Hepatocyte (in vitro differentiated cells): Measurements from ENCODE around the gene DZANK1. TPM values are rescaled to one million over a fixed set of nuclear protein-coding genes. Genes with fewer than 3 reads are reported as not detected.

Source experiments
- DNase-seq: peaks from one replicate; pipeline ENCODE4 v3.0.0-alpha.2; 2016; ENCODE audit warnings: low spot score
- H2AFZ ChIP-seq: fragments of 200-600 bp; sonication (generic); 2 replicates; pipeline ENCODE4 v1.6.0; 2016; ENCODE audit warnings: antibody characterized with exemption, mild to moderate bottlenecking
- H3K27ac ChIP-seq: fragments of 200-600 bp; sonication (generic); 2 replicates; pipeline ENCODE4 v1.5.1; 2016; ENCODE audit warnings: mild to moderate bottlenecking
- H3K27me3 ChIP-seq: fragments of 200-600 bp; sonication (generic); 2 replicates; pipeline ENCODE4 v1.6.1; 2016
- H3K36me3 ChIP-seq: fragments of 200-600 bp; sonication (generic); replicated peaks from 2 replicates; pipeline ENCODE4 v1.5.1; 2016; ENCODE audit warnings: low read depth; ENCODE audit not compliant: insufficient read depth
- H3K4me1 ChIP-seq: fragments of 200-600 bp; sonication (generic); 2 replicates; pipeline ENCODE4 v1.5.1; 2016; ENCODE audit warnings: mild to moderate bottlenecking, moderate library complexity; ENCODE audit not compliant: insufficient read depth
- H3K4me2 ChIP-seq: fragments of 200-600 bp; sonication (generic); 2 replicates; pipeline ENCODE4 v1.6.0; 2016
- H3K4me3 ChIP-seq: fragments of 200-600 bp; sonication (generic); 2 replicates; pipeline ENCODE4 v1.5.1; 2016; ENCODE audit warnings: mild to moderate bottlenecking
- H3K79me2 ChIP-seq: fragments of 200-600 bp; sonication (generic); 2 replicates; pipeline ENCODE4 v1.6.0; 2017; ENCODE audit warnings: mild to moderate bottlenecking
- H3K9me2 ChIP-seq: fragments of 200-600 bp; sonication (generic); replicated peaks from 2 replicates; pipeline ENCODE4 v1.6.0; 2017; ENCODE audit warnings: mild to moderate bottlenecking; ENCODE audit not compliant: insufficient read depth
- H3K9me3 ChIP-seq: fragments of 200-600 bp; sonication (generic); 2 replicates; pipeline ENCODE4 v1.5.1; 2016; ENCODE audit warnings: low read depth, mild to moderate bottlenecking
- H4K20me1 ChIP-seq: fragments of 200-600 bp; sonication (generic); 2 replicates; pipeline ENCODE4 v1.6.0; 2016; ENCODE audit warnings: mild to moderate bottlenecking; ENCODE audit not compliant: insufficient read depth, poor library complexity, severe bottlenecking
- CTCF ChIP-seq: fragments of 200-600 bp; sonication (generic); IDR thresholded peaks from 2 replicates; pipeline ENCODE4 v1.5.1; 2016; ENCODE audit warnings: antibody characterized with exemption, mild to moderate bottlenecking; ENCODE audit not compliant: poor library complexity
- EZH2 ChIP-seq: fragments of 200-600 bp; sonication (generic); IDR thresholded peaks from 2 replicates; pipeline ENCODE4 v1.6.1; 2016; ENCODE audit warnings: antibody characterized with exemption, mild to moderate bottlenecking, borderline replicate concordance
- EZH2phosphoT487 ChIP-seq: fragments of 200-600 bp; sonication (generic); IDR thresholded peaks from one replicate; pipeline ENCODE4 v1.6.1; 2018; ENCODE audit warnings: antibody characterized with exemption, mild to moderate bottlenecking, low read depth, moderate library complexity; ENCODE audit not compliant: unreplicated experiment, severe bottlenecking
- WGBS: methylation state at CpG from one replicate; pipeline ENCODE4 v1.1.6; 2016; ENCODE audit warnings: low lambda C conversion rate; ENCODE audit errors: missing lambda C conversion rate; 5-methylcytosine and 5-hydroxymethylcytosine counted together
- polyA plus RNA-seq: library from polyadenylated mRNA; unstranded; fragments of >200 nt; fragmentation: Nextera tagmentation; extraction: Ambion mirVana; gene quantifications from 2 replicates; pipeline ENCODE4 v1.2.1, GENCODE V29; 2016
- total RNA-seq: library from RNA; depleted of rRNA; stranded (reverse); fragments of >200 nt; gene quantifications from 2 replicates; pipeline ENCODE4 v1.2.3, GENCODE V29; 2014

Gene DZANK1
- total and polyA plus RNA-seq, 2 experiments from 2014 or later = 1.8 to 2.0 TPM

- H3K9me3 ChIP-seq = no peaks in the 10 kb centered on the region
- no peak overlapping the region for H2AFZ ChIP-seq
- H3K27ac ChIP-seq = no peak overlapping the region
- no peak for DNase-seq
- H3K27me3 ChIP-seq = no peaks in the 10 kb centered on the region
- H3K4me2 ChIP-seq = no peak overlapping the region
- no peaks in the 10 kb centered on the region for H4K20me1 ChIP-seq
- WGBS = 97% methylated on average over 7 of the region's 7 CpGs
- TF ChIP-seq EZH2 (no peak), EZH2phosphoT487 (no peak), CTCF (no peak)
- no peak overlapping the region for H3K4me3 ChIP-seq
- H3K4me1 ChIP-seq = peaks cover 7% of the 10 kb centered on the region
- H3K79me2 ChIP-seq = peaks cover 46% of the 10 kb centered on the region
- H3K36me3 ChIP-seq = no peaks in the 10 kb centered on the region
- no peaks in the 10 kb centered on the region for H3K9me2 ChIP-seq
Observed at GRCh38 chr20:18513208-18513607, 46.4 kb upstream of the DZANK1 start.

- no peaks in the 10 kb centered on the region for H4K20me1 ChIP-seq
- TF ChIP-seq CTCF (no peak), EZH2phosphoT487 (no peak), EZH2 (no peak)
- H3K27me3 ChIP-seq = no peaks in the 10 kb centered on the region
- no peaks in the 10 kb centered on the region for H3K36me3 ChIP-seq
- peaks cover 7% of the 10 kb centered on the region for H3K4me1 ChIP-seq
- no peak overlapping the region for H2AFZ ChIP-seq
- WGBS = 100% methylated on average over 1 of the region's 1 CpG
- peaks cover 45% of the 10 kb centered on the region for H3K79me2 ChIP-seq
- H3K4me3 ChIP-seq = no peak overlapping the region
- no peaks in the 10 kb centered on the region for H3K9me3 ChIP-seq
- H3K9me2 ChIP-seq = no peaks in the 10 kb centered on the region
- H3K4me2 ChIP-seq = no peak overlapping the region
- DNase-seq = no peak
- no peak overlapping the region for H3K27ac ChIP-seq
Observed at GRCh38 chr20:18511571-18511970, 44.7 kb upstream of the DZANK1 start.

- no peaks in the 10 kb centered on the region for H3K36me3 ChIP-seq
- H2AFZ ChIP-seq = peak within 1 kb of the TSS; percentile 57
- no peaks in the 10 kb centered on the region for H3K27me3 ChIP-seq
- H3K4me1 ChIP-seq = peaks cover 7% of the 10 kb centered on the region
- H3K9me2 ChIP-seq = no peaks in the 10 kb centered on the region
- TF ChIP-seq EZH2 = no peak
- TF ChIP-seq EZH2phosphoT487 = no peak
- TF ChIP-seq CTCF = no peak
- DNase-seq = peak; percentile 97
- peak within 1 kb of the TSS; percentile 50 for H3K4me3 ChIP-seq
- H3K27ac ChIP-seq = peak within 1 kb of the TSS; percentile 92
- no peaks in the 10 kb centered on the region for H4K20me1 ChIP-seq
- WGBS = under 1% methylated on average over 69 of the region's 69 CpGs
- H3K9me3 ChIP-seq = no peaks in the 10 kb centered on the region
- peaks cover 40% of the 10 kb centered on the region for H3K79me2 ChIP-seq
- peak within 1 kb of the TSS; percentile 90 for H3K4me2 ChIP-seq
Observed at GRCh38 chr20:18507218-18508191, 40.7 kb upstream of the DZANK1 start, which contains the start of gene SEC23B. SEC23B (plus strand) TSS chr20:18507940; CDS start chr20:18510836, 2,896 bp downstream.
